ENCODE results near the gene WIPI1. TPM values are rescaled to one million over a fixed set of nuclear protein-coding genes. Genes with fewer than 3 reads are reported as not detected.
"Not testable (repeated sequence)": the region's sequence is repeated elsewhere in the genome, so short reads cannot be mapped to it uniquely, and the experiment has no call there.

Gene WIPI1
- total RNA-seq, 2 donors from 2014 or later, result 54.2 to 58.3 TPM

DNA sequence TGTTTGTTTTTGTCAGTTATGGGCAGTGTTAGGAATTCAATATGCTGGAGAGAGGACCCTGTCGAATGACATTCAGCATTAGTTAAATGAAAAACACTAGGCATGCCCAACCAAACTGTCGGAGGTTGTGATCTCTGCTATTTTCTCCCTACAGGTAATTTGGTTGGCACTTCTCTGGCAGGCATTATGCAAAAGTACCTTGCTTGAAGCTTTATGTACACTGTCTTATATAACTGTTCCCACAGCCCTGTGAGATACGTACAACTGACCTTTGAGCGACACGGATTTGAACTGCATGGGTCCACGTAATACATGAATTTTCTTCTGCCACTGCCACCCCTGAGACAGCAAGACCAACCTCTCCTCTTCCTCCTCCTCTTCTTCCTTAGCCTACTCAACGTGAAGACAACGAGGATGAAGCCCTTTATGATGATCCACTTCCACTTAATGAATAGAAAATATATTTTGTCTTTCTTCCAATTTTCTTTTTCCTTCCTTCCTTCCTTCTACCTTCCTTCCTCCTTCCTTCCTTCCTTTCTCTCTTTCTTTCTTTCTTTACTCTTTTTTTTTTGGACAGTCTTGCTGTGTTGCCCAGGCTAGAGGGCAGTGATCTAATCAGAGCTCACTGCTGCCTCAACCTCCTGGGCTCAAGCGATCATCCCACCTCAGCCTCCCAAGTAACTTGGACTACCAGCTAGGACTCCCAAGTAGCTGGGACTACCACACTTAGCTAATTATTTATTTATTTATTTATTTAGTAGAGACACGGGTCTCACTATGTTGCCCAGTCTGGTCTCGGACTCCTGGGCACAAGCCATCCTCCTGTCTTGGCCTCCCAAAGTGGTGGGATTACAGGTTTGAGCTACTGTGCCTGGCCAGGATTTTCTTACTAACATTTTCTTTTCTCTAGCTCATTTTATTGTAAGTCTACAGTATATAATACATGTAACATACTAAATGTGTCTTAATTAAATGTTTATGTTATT lies 77.3 kb downstream of the WIPI1 start:
- Histone ChIP-seq H3K4me1 (ENCODE audit: control insufficient read depth in 1 of 2, low read depth in 2 of 2) (peaks cover 18 to 27% of the 10 kb centered on the region in 2 donors), H3K4me3 (no peak overlapping the region), H3K27ac (peak overlapping the region; percentile 88 to 98), H3K36me3 (no peaks in the 10 kb centered on the region), H3K9me3 (no peaks in the 10 kb centered on the region), H3K27me3 (replicated peaks; ENCODE audit: insufficient read depth) (no peaks in the 10 kb centered on the region)
- DNase-seq (ENCODE audit: low spot score), result no peak
- TF ChIP-seq, protein P1, sequence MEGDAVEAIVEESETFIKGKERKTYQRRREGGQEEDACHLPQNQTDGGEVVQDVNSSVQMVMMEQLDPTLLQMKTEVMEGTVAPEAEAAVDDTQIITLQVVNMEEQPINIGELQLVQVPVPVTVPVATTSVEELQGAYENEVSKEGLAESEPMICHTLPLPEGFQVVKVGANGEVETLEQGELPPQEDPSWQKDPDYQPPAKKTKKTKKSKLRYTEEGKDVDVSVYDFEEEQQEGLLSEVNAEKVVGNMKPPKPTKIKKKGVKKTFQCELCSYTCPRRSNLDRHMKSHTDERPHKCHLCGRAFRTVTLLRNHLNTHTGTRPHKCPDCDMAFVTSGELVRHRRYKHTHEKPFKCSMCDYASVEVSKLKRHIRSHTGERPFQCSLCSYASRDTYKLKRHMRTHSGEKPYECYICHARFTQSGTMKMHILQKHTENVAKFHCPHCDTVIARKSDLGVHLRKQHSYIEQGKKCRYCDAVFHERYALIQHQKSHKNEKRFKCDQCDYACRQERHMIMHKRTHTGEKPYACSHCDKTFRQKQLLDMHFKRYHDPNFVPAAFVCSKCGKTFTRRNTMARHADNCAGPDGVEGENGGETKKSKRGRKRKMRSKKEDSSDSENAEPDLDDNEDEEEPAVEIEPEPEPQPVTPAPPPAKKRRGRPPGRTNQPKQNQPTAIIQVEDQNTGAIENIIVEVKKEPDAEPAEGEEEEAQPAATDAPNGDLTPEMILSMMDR (IDR thresholded peaks at IDR 0.05), result no peak
- ATAC-seq (ENCODE audit: insufficient number of reproducible peaks, low FRiP score, low read depth), result no peak

DNA sequence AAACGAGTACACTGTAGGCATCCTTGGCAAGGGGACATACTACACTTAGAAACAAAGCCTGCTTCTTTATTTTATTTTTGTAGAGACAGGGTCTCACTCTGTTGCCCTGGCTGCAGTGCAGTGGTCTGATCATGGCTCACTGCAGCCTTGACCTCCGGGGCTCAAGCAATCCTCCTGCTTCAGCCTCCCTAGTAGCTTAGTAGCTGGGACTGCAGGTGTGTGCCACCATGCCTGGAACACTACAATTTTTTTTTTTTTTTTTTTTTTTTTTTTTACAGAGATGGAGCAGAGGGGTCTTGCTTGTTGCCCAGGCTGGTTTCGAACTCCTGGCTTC lies 78.2 kb downstream of the WIPI1 start:
- Histone ChIP-seq H3K9me3 (no peaks in the 10 kb centered on the region), H3K27ac (peak overlapping the region; percentile 88 to 98), H3K36me3 (no peaks in the 10 kb centered on the region), H3K4me3 (peak overlapping the region; percentile 51), H3K27me3 (replicated peaks; ENCODE audit: insufficient read depth) (no peaks in the 10 kb centered on the region), H3K4me1 (ENCODE audit: control insufficient read depth in 1 of 2, low read depth in 2 of 2) (peaks cover 18 to 27% of the 10 kb centered on the region in 2 donors)
- DNase-seq (ENCODE audit: low spot score), result no peak
- TF ChIP-seq, protein P1 (IDR thresholded peaks at IDR 0.05), result no peak
- no peak for ATAC-seq (ENCODE audit: insufficient number of reproducible peaks, low FRiP score, low read depth)

DNA sequence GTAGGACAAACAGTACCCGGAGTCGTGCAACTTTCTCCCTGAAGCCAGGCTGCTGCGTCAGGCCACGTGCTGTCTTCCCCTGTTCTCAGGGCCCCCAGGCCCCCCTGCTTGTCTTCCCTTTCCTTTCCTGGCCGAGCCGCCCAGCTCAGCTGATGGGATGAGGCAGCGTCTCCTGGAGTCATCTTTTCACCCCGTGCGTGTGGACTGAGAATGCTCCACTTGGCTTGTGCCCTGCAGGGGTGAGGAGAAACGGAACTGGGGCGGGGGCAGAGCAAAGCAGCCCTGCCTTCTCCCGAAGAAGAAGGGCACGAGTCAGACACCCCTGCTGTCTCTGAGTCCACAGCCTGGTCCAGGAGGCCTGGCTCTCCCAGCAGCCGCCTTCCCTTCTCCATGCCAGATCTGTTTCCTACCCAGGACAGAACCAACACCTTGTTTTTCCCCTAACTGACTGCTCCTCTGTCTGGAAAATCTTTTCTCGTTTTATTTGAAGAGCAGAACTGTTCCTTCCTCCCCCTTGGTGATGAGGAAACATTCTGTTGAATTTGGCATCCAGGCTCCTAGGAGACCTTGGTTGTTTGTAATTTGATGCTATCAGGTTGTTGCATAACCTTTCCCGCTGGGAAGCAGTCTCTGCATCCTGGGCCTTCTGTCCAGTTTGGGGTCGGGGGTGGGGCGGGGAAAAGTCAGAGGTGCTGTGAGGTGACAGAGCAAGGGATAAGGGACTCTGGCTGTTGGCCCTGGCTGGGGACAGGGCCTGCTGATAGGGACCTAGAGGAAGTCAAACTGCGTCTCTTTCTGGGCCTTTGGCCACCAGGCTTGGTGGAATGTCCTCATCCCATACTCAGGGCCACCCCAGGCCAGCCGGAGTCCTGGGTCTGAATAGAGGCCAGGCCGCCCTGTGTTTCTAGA lies 78.8 kb downstream of the WIPI1 start:
- H3K4me1 ChIP-seq (ENCODE audit: control insufficient read depth in 1 of 2, low read depth in 2 of 2), result peaks cover 18 to 27% of the 10 kb centered on the region in 2 donors
- ATAC-seq (ENCODE audit: insufficient number of reproducible peaks, low FRiP score, low read depth) (peak; percentile 90), DNase-seq (ENCODE audit: low spot score) (peak; percentile 89)
- peak overlapping the region; percentile 51 for H3K4me3 ChIP-seq
- no peaks in the 10 kb centered on the region for H3K27me3 ChIP-seq (replicated peaks; ENCODE audit: insufficient read depth)
- TF ChIP-seq, protein P1 (IDR thresholded peaks at IDR 0.05), result no peak
- no peaks in the 10 kb centered on the region for H3K36me3 ChIP-seq
- H3K9me3 ChIP-seq, result no peaks in the 10 kb centered on the region
- H3K27ac ChIP-seq, result peak overlapping the region; percentile 88 to 98

DNA sequence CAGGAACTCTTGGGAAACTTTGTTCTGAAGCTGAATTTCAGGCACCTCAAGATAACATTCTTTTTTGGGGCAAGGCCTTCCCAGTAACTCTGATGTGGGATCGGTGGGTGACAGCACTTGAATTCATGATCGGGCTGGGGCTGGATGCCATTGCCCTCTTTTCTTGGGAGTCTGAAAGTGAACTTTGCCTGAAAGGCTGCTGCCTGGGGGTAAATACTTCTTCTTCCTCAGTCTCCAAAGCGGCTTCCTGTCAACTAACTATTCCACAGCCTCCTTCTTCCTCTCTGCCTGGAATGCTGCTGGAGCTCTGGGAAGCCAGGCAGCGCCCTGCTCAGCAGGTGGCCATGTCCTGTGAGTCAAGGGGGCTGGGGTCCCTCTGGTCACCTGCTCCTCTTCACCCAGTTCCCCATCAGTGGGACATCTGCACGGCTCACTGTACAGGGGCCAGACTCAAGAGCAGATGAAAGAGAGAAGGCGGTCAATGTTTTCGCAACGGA lies 79.5 kb downstream of the WIPI1 start:
- H3K4me1 ChIP-seq (ENCODE audit: control insufficient read depth in 1 of 2, low read depth in 2 of 2), result peaks cover 18 to 27% of the 10 kb centered on the region in 2 donors
- no peaks in the 10 kb centered on the region for H3K9me3 ChIP-seq
- TF ChIP-seq, protein P1 (IDR thresholded peaks at IDR 0.05), result no peak
- ATAC-seq (ENCODE audit: insufficient number of reproducible peaks, low FRiP score, low read depth), result no peak
- peak overlapping the region; percentile 88 to 98 for H3K27ac ChIP-seq
- H3K4me3 ChIP-seq, result peak overlapping the region; percentile 51
- no peaks in the 10 kb centered on the region for H3K27me3 ChIP-seq (replicated peaks; ENCODE audit: insufficient read depth)
- H3K36me3 ChIP-seq, result no peaks in the 10 kb centered on the region
- DNase-seq (ENCODE audit: low spot score), result no peak

DNA sequence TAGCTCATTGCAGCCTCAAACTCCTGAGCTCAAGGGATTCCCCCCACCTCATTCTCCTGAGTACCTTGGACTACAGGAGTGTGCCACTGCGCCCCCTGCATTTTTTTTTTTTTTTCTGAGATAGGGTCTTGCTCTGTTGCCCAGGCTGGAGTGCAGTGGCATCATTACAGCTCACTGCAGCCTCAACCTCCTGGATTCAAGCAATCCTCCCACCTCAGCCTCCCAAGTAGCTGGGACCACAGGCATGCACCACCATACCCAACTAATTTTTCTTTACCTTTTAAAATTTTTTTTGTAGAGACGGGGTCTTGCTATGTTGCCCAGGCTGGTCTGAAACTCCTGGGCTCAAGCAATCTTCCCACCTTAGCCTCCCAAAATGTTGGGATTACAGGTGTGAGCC lies 81.1 kb downstream of the WIPI1 start:
- not testable (repeated sequence) for DNase-seq (ENCODE audit: low spot score)

More for the DNA sequence above, 81.1 kb downstream of the WIPI1 start:
- not testable (repeated sequence) for H3K27ac ChIP-seq; H3K9me3 ChIP-seq; ATAC-seq (ENCODE audit: insufficient number of reproducible peaks, low FRiP score, low read depth); H3K4me3 ChIP-seq; H3K27me3 ChIP-seq (replicated peaks; ENCODE audit: insufficient read depth); H3K36me3 ChIP-seq
- H3K4me1 ChIP-seq (ENCODE audit: control insufficient read depth in 1 of 2, low read depth in 2 of 2), result peaks cover 18 to 27% of the 10 kb centered on the region in 2 donors
